Esophagus squamous epithelium (tissue), 4 donors: ENCODE results near the gene NOSIP.

Experiments
- CTCF ChIP-seq, 6 experiments: fragments of 450-650 bp in 4 of 6; fragments of 200-600 bp in 2 of 6; sonication (generic) in 2 of 6; IDR thresholded peaks; one replicate each; pipeline ENCODE4 v1.5.1; 2016 to 2019; ENCODE audit warnings: antibody characterized with exemption in 6 of 6, mild to moderate bottlenecking in 4 of 6, moderate library complexity in 4 of 6
- POLR2A ChIP-seq, 4 donors: fragments of 450-650 bp; IDR thresholded peaks; one replicate each; pipeline ENCODE4 v1.6.1; 2017; ENCODE audit warnings: antibody characterized with exemption in 4 of 4, mild to moderate bottlenecking in 4 of 4, moderate library complexity in 3 of 4

- TF ChIP-seq CTCF (IDR thresholded peaks at IDR 0.05) (no peak), POLR2A (IDR thresholded peaks at IDR 0.05) (no peak)
These were observed 21.2 kb upstream of the NOSIP start for GRCh38 chr19:49601482-49602038.
